Neural cell (in vitro differentiated cells): ENCODE results near the gene CMC1. TPM values are rescaled to one million over a fixed set of nuclear protein-coding genes. Genes with fewer than 3 reads are reported as not detected.

ENCODE experiments used
- polyA plus RNA-seq: library from polyadenylated mRNA; depleted of rRNA; stranded (reverse); fragments of >200 nt; gene quantifications from 2 replicates; pipeline ENCODE4 v1.2.3, GENCODE V29; 2014

CMC1 gene
- polyA plus RNA-seq, 1 donor from 2014 or later: 8.7 TPM

Other genes with a start within 250 kb of the CMC1 start
- gene ZCWPW2, start 107.1 kb downstream of the CMC1 start, polyA plus RNA-seq: 0.48 and 1.0 TPM in 2 replicates
- gene AZI2, start 107.2 kb downstream of the CMC1 start, polyA plus RNA-seq: 65.5 and 134 TPM in 2 replicates